ENCODE data around the gene ACO2.

ACO2 gene

GRCh38 chr22:41461901-41462300, 7.0 kb upstream of the ACO2 start:
- Histone ChIP-seq H3K4me1 (ENCODE audit: control insufficient read depth, low read length) (peaks cover 7% of the 10 kb centered on the region), H4K20me1 (ENCODE audit: control insufficient read depth, insufficient read depth, low read depth, low read length) (no peaks in the 10 kb centered on the region), H3F3A (ENCODE audit: control insufficient read depth, insufficient read depth) (peaks cover 5% of the 10 kb centered on the region; the same call in 1 of the 2 replicates), H3K4me2 (ENCODE audit: low read length) (no peak overlapping the region), H3K27me3 (ENCODE audit: control insufficient read depth, low read length) (no peaks in the 10 kb centered on the region), H3K36me3 (ENCODE audit: control insufficient read depth, low read length) (peaks cover 85% of the 10 kb centered on the region), H3K79me2 (ENCODE audit: control insufficient read depth, low read length) (peaks cover 61% of the 10 kb centered on the region), H3K27ac (ENCODE audit: low read depth, low read length) (no peak overlapping the region), H3K9me3 (ENCODE audit: control insufficient read depth, insufficient read depth, low read length) (no peaks in the 10 kb centered on the region), H3K4me3 (ENCODE audit: low read length) (no peak overlapping the region), H3K9me2 (replicated peaks; ENCODE audit: control insufficient read depth, low read length) (no peaks in the 10 kb centered on the region)
- no peak for TF ChIP-seq CTCF (IDR thresholded peaks at IDR 0.05; ENCODE audit: low read depth, low read length, poor library complexity, severe bottlenecking)

- Histone ChIP-seq H4K20me1 (ENCODE audit: control insufficient read depth, insufficient read depth, low read depth, low read length) (no peaks in the 10 kb centered on the region), H3K36me3 (ENCODE audit: control insufficient read depth, low read length) (peaks cover 58% of the 10 kb centered on the region), H3K27ac (ENCODE audit: low read depth, low read length) (peak overlapping the region; percentile 82), H3K4me2 (ENCODE audit: low read length) (peak overlapping the region; percentile 84), H3K79me2 (ENCODE audit: control insufficient read depth, low read length) (peaks cover 96% of the 10 kb centered on the region), H3K27me3 (ENCODE audit: control insufficient read depth, low read length) (no peaks in the 10 kb centered on the region), H3K9me2 (replicated peaks; ENCODE audit: control insufficient read depth, low read length) (no peaks in the 10 kb centered on the region), H3F3A (ENCODE audit: control insufficient read depth, insufficient read depth) (no peaks in the 10 kb centered on the region), H3K4me1 (ENCODE audit: control insufficient read depth, low read length) (peaks cover 50% of the 10 kb centered on the region), H3K4me3 (ENCODE audit: low read length) (peak overlapping the region; percentile 91), H3K9me3 (ENCODE audit: control insufficient read depth, insufficient read depth, low read length) (no peaks in the 10 kb centered on the region)
- peak; percentile 33 for TF ChIP-seq CTCF (IDR thresholded peaks at IDR 0.05; ENCODE audit: low read depth, low read length, poor library complexity, severe bottlenecking)
- TF ChIP-seq EZH2phosphoT487 (IDR thresholded peaks at IDR 0.05; ENCODE audit: borderline replicate concordance, low read length), result no peak
Measured at GRCh38 chr22:41469218-41469851, 418 bp downstream of the ACO2 start.

GRCh38 chr22:41470886-41471285, 2.0 kb downstream of the ACO2 start:
- TF ChIP-seq CTCF (IDR thresholded peaks at IDR 0.05; ENCODE audit: low read depth, low read length, poor library complexity, severe bottlenecking) (no peak), EZH2phosphoT487 (IDR thresholded peaks at IDR 0.05; ENCODE audit: borderline replicate concordance, low read length) (no peak)
- H3K4me2 ChIP-seq (ENCODE audit: low read length), result peak overlapping the region; percentile 84

More at GRCh38 chr22:41470886-41471285, 2.0 kb downstream of the ACO2 start:
- no peaks in the 10 kb centered on the region for H3K9me3 ChIP-seq (ENCODE audit: control insufficient read depth, insufficient read depth, low read length)
- no peaks in the 10 kb centered on the region for H3K27me3 ChIP-seq (ENCODE audit: control insufficient read depth, low read length)
- no peak overlapping the region for H3K27ac ChIP-seq (ENCODE audit: low read depth, low read length)
- H3F3A ChIP-seq (ENCODE audit: control insufficient read depth, insufficient read depth), result no peaks in the 10 kb centered on the region
- H3K79me2 ChIP-seq (ENCODE audit: control insufficient read depth, low read length), result peaks cover 96% of the 10 kb centered on the region
- H3K9me2 ChIP-seq (replicated peaks; ENCODE audit: control insufficient read depth, low read length), result no peaks in the 10 kb centered on the region
- peaks cover 61% of the 10 kb centered on the region for H3K4me1 ChIP-seq (ENCODE audit: control insufficient read depth, low read length)
- H3K4me3 ChIP-seq (ENCODE audit: low read length), result no peak overlapping the region; the same call in 1 of the 2 replicates
- peaks cover 47% of the 10 kb centered on the region for H3K36me3 ChIP-seq (ENCODE audit: control insufficient read depth, low read length)
- H4K20me1 ChIP-seq (ENCODE audit: control insufficient read depth, insufficient read depth, low read depth, low read length), result no peaks in the 10 kb centered on the region
